SHP77 (cell line): ENCODE measurements around the gene POTEJ.
"Not testable (repeated sequence)": the region's sequence is repeated elsewhere in the genome, so short reads cannot be mapped to it uniquely, and the experiment has no call there.

Experiments
- DNase-seq, 2 experiments: peaks; one replicate each; lab custom pipeline; 2025; lab: John Stamatoyannopoulos, UW

The POTEJ gene

GRCh38 chr2:130601648-130602302 lies 9.5 kb upstream of the POTEJ start:
- not testable (repeated sequence) for DNase-seq

- DNase-seq, result not testable (repeated sequence)
Measured at GRCh38 chr2:130608276-130609001, 2.8 kb upstream of the POTEJ start.

GRCh38 chr2:130609002-130609920 lies 2.0 kb upstream of the POTEJ start:
- DNase-seq, result not testable (repeated sequence)

- not testable (repeated sequence) for DNase-seq
Measured at GRCh38 chr2:130610486-130610885, 754 bp upstream of the POTEJ start.

GRCh38 chr2:130628784-130629475 lies 17.7 kb downstream of the POTEJ start:
- not testable (repeated sequence) for DNase-seq

- DNase-seq, result not testable (repeated sequence)
Measured at GRCh38 chr2:130638973-130639372, 27.7 kb downstream of the POTEJ start.

GRCh38 chr2:130641688-130642087 lies 30.4 kb downstream of the POTEJ start:
- DNase-seq, result not testable (repeated sequence)

- DNase-seq, result not testable (repeated sequence)
Measured at GRCh38 chr2:130649285-130649684, 38.0 kb downstream of the POTEJ start.

- not testable (repeated sequence) for DNase-seq
Measured at GRCh38 chr2:130664506-130664905, 53.3 kb downstream of the POTEJ start.

GRCh38 chr2:130665596-130665995 lies 54.4 kb downstream of the POTEJ start:
- not testable (repeated sequence) for DNase-seq

GRCh38 chr2:130667516-130667915 lies 56.3 kb downstream of the POTEJ start:
- DNase-seq, result not testable (repeated sequence)

GRCh38 chr2:130670026-130670745 lies 58.9 kb downstream of the POTEJ start:
- DNase-seq, result not testable (repeated sequence)

- not testable (repeated sequence) for DNase-seq
Measured at GRCh38 chr2:130692041-130692770, 81.0 kb downstream of the POTEJ start.

GRCh38 chr2:130693474-130693873 lies 82.2 kb downstream of the POTEJ start:
- not testable (repeated sequence) for DNase-seq

GRCh38 chr2:130703250-130703649 lies 92.0 kb downstream of the POTEJ start:
- not testable (repeated sequence) for DNase-seq
